Activated naive CD4-positive, alpha-beta T cell treated with Interleukin-2 at 50 U/mL for 16 hours (primary cell): ENCODE data around the gene MAPKAPK3.

Source experiments
- DNase-seq: peaks from one replicate; pipeline ENCODE4 v3.0.0-alpha.2; 2020

MAPKAPK3 gene

GRCh38 chr3:50609071-50609762 lies 7.7 kb upstream of the MAPKAPK3 start:
- no peak for DNase-seq

DNA sequence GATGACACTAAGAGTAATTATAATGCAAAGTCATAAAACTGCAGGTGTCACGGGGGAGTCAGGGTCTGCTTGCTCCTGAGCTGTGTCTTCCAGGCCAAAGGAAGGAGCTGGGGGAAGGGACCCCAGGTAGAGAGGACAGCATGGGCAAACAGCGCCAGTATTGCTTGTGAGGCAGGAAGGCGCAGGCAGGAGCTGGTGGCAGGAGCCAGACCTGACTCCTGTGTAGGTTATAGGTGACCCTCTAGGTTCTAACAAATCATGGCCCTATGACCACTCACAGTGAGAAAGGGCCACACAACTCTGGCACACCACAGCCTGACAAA lies 7.2 kb upstream of the MAPKAPK3 start:
- DNase-seq: no peak

- peak; percentile 60 for DNase-seq
Observed at GRCh38 chr3:50610181-50610971, 6.6 kb upstream of the MAPKAPK3 start.

DNA sequence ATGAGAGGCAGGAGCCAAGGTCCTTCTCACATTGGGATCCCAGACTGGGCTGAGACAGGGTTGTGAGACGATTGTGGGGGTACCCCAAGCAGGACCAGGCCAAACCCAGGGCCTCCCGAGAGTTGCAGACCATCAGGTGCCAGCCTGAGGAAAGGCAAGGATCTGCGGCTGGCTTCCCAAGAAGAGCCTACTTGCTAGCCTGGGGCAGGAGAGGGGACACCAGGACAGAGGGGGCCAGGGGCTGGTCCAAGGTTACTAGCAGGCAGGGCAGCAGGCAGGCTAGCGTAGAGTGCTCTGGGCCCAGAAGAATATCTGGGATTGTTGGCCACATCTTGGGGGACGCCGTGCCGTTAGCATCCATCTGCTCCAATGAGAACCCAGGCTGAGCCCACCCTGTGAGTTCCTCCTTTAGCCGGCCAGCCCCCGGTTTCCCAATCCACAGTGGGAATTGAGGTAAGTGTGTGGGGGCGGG lies 5.9 kb upstream of the MAPKAPK3 start:
- DNase-seq: no peak

DNA sequence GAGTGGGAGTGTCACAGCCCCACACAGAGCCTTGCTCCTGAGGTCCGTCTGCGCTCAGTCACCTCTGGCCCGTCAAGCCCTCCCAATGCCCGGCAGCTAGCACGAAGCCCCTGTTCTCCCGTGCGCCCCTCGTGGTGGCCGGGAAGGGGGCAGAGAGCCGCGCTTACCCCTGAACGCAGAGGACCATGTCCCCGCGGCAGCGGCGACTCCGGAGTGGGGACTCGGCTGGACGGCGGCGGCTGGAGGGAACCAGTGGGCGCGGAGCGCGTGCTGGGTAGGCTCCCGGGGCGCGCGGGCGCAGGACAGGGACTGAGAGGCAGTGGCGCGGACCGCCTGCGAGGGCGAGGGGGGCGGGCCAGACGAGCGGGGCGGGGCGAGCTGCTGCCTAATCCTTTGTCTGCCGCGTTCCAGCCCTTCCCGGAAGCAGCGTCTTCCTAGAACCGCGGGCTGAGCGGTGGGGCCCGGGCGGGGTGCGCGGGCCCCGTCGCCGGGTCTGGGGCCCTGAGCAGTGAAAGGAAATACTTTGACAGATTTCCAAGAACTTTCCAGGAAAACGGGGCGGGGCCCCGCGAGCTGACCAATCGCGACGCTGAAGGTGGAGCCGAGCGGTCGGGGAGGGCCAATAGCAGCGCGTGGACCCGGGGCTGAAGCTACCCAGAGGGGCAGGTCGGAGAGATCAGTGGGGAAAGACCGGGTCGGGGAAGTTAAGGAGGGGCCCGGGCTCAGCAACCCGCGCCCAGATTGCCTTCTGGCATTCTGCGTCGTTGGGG lies 5.3 kb upstream of the MAPKAPK3 start, which contains the start of gene CISH:
TSS of gene CISH (minus strand) at position 311 of the 770 bp plus-strand sequence. CDS start at position 187, 124 bp downstream.
- peak; percentile 98 for DNase-seq

DNA sequence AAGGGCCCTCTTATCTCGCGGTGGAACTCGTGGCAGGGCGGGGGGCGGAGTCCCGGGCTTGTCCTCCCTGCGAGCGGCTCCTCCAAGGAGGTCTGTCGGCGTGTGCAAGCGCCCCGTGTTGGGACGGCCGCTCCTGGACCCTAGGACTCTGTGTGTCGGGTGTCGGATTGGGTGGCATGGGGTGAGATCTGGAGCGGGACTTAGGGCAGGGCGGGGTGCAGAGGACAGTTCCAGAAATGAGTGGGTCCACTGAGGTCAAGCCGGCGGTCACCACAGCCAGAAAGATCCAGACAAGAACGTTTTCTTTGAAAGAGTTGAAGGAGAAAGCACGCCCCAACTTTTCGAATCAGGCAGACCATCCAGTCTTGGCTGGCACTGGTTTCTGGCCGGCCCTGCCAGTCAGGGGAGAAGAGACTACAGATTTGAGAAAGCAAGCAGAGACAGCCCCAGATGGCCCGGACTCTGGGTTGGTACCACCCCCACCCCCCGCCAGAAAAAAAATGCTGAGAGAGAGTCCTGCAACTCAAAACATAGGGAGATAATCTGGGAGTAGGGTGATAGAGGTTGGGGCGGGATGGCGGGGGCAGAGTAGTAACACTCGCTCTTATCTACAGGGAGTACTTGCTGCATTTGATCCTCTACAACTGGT lies 4.6 kb upstream of the MAPKAPK3 start:
- DNase-seq: no peak

- no peak for DNase-seq
Observed at GRCh38 chr3:50612970-50613846, 3.7 kb upstream of the MAPKAPK3 start.

GRCh38 chr3:50615190-50615589 lies 1.8 kb upstream of the MAPKAPK3 start:
- DNase-seq: no peak

- peak; percentile 86 for DNase-seq
Observed at GRCh38 chr3:50616003-50616769, 765 bp upstream of the MAPKAPK3 start.

- peak; percentile 96 for DNase-seq
Observed at GRCh38 chr3:50616770-50617095, 218 bp upstream of the MAPKAPK3 start.

- no peak for DNase-seq
Observed at GRCh38 chr3:50617911-50618481, 1.0 kb downstream of the MAPKAPK3 start.

- DNase-seq: no peak
Observed at GRCh38 chr3:50620420-50620819, 3.5 kb downstream of the MAPKAPK3 start.

DNA sequence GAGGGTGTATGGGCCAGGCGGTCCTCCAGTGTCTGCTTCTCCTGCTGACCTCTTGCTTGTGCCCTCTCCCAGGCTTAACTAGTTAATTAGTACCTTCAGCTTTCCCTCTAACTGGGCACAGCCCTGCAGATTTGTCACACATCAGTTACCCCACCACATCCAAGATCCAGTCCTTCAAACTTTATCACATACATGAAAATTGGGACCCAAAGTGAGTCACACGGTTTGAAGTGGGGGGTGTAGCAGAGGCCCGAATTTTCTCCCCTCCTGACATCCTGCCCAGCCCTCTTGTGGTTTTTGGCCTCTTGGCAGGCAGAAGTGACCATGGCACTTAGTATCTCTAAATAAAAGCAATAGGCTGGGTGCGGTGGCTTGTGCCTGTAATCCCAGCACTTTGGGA lies 3.9 kb downstream of the MAPKAPK3 start:
- no peak for DNase-seq

DNA sequence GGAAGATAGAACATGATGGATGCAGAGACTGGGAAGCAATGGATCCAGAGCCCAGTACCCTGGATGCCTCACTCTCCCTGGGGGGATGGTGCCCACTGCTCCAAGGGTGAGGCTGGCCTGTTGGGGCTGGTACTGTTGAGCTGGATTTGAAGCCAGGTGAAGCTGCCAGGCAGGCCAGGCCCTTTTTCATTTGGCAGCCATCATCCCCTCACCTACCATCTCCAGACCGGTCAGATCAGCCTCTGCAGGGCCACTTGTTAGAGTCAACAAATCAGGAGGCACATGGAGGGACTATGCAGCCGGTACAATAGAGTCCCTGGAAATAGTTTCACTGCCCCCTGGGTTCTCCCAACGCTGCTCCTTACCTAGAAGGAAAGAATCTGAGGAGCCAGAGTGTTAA lies 5.9 kb downstream of the MAPKAPK3 start:
- DNase-seq: no peak

GRCh38 chr3:50623840-50624474 lies 7.0 kb downstream of the MAPKAPK3 start:
- peak; percentile 61 for DNase-seq

- no peak for DNase-seq
Observed at GRCh38 chr3:50624634-50625033, 7.7 kb downstream of the MAPKAPK3 start.

DNA sequence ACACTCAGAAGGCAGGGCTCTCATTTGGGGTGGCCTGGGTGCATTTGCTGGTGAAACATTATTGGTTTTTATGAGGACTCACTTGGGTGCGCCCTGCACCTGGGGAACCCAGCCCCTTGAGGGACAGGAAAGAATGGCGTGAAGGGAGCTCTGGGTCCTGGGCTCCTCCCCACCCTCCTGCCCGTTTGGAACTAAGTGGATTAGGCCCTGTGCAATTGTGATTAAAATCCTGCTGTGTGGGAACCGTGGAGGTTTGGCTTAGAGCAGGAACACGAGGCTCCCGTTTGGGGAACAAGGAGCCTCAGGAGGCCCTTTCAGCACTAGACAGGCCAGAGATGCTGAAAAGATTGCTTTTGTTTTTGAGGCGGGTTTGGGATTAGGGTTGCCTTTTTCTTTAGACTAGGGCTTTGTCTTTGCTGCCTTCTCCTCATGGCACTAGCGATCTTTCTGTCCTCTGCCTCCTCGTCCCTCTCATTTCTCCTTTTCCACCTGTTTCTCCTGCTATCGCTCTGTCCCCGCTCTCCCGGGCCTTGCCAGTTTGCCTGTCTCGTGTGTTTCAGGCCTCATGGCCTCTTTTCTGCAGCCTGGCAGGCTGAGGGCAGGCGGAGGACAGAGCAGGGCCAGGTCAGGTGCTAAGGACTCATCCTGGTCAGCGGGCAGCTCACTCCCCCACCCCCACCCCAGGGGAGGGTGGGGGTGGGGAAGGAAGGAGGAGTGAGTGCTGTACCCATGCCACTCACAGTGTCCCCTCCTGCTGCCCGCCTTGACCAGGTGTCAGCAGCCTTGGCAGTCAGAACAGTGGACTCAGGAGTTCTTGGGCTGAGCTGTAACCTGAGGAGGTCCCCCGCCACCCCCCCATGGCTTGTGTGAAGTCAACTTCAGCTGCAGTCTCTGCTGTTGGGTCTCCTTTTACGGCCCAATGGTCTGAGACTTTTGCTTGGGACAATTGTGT lies 8.6 kb downstream of the MAPKAPK3 start:
- no peak for DNase-seq

GRCh38 chr3:50626401-50626800 lies 9.4 kb downstream of the MAPKAPK3 start:
- no peak for DNase-seq

GRCh38 chr3:50627407-50628051 lies 10.6 kb downstream of the MAPKAPK3 start:
- no peak for DNase-seq
